GM10847 (cell line): ENCODE data around the gene PRR14L.

Experiments used
- POLR2A ChIP-seq: IDR thresholded peaks from 2 replicates; pipeline ENCODE4 v1.6.1; 2011; ENCODE audit not compliant: insufficient read length; ENCODE audit errors: extremely low read depth

Gene PRR14L

GRCh38 chr22:31749636-31750364 lies at the start of gene PRR14L:
TSS of gene PRR14L (minus strand) at chr22:31750132. CDS start at chr22:31738860, 11,272 bp downstream.
- peak; percentile 96 for TF ChIP-seq POLR2A

- no peak for TF ChIP-seq POLR2A
Observed at GRCh38 chr22:31790240-31790639, 40.3 kb upstream of the PRR14L start.

- TF ChIP-seq POLR2A: no peak
Observed at GRCh38 chr22:31789803-31790202, 39.9 kb upstream of the PRR14L start.

GRCh38 chr22:31776231-31776630 lies 26.3 kb upstream of the PRR14L start:
- no peak for TF ChIP-seq POLR2A

- TF ChIP-seq POLR2A: no peak
Observed at GRCh38 chr22:31773416-31773815, 23.5 kb upstream of the PRR14L start.

- TF ChIP-seq POLR2A: no peak
Observed at GRCh38 chr22:31768422-31769059, 18.6 kb upstream of the PRR14L start.

- no peak for TF ChIP-seq POLR2A
Observed at GRCh38 chr22:31764785-31765184, 14.9 kb upstream of the PRR14L start.

GRCh38 chr22:31757265-31757664 lies 7.3 kb upstream of the PRR14L start:
- TF ChIP-seq POLR2A: no peak

GRCh38 chr22:31754813-31755212 lies 4.9 kb upstream of the PRR14L start:
- TF ChIP-seq POLR2A: no peak

GRCh38 chr22:31753634-31754501 lies 3.9 kb upstream of the PRR14L start, which contains the start of gene DEPDC5:
TSS of gene DEPDC5 (plus strand) at chr22:31754019. CDS start at chr22:31754922, 903 bp downstream.
- TF ChIP-seq POLR2A: peak; percentile 83

GRCh38 chr22:31753005-31753633 lies 3.2 kb upstream of the PRR14L start:
- no peak for TF ChIP-seq POLR2A

- TF ChIP-seq POLR2A: no peak
Observed at GRCh38 chr22:31752096-31752847, 2.3 kb upstream of the PRR14L start.

GRCh38 chr22:31750365-31751284 lies 693 bp upstream of the PRR14L start:
- no peak for TF ChIP-seq POLR2A

- no peak for TF ChIP-seq POLR2A
Observed at GRCh38 chr22:31748490-31748889, 1.4 kb downstream of the PRR14L start.

- no peak for TF ChIP-seq POLR2A
Observed at GRCh38 chr22:31747441-31747840, 2.5 kb downstream of the PRR14L start.
